ENCODE results near the gene FSIP1.

GRCh38 chr15:39690881-39691634, 91.6 kb downstream of the FSIP1 start:
- no peak for TF ChIP-seq TAF1 (IDR thresholded peaks at IDR 0.05; ENCODE audit: low read depth, low read length)
- no peak for TF ChIP-seq POLR2A (IDR thresholded peaks at IDR 0.05; ENCODE audit: low read depth, low read length)
